Measurements from ENCODE around the gene PCLO. TPM values are rescaled to one million over a fixed set of nuclear protein-coding genes. Genes with fewer than 3 reads are reported as not detected.

Gene PCLO
- total and polyA plus RNA-seq, 9 of the 15 experiments (the other 6 are each of a cell fraction or from before 2014, with no cell fraction given) = under 0.01 to 0.01 TPM; not detected in 7

DNA sequence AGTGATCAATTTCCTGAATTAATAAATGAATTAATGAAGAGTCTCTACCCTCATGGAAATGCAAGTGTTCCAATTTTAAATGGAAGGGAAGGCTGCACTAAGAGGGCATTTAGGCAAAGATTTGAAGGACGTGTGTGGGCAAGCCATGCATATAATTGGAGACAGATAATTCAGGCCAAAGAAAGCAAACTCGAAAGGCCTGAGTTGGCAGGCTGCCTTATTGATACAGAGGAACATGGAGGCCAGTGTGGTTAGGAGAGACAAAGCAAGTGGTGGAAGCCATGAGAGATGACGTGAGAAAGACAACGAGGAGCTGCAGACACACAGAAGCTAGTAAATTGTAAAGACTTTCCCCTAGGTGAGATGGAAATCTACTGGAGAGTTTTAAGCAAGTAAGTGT, 15.4 kb upstream of the PCLO start:
- intact Hi-C loops (cut with micrococcal nuclease) = no loop called here
- Histone ChIP-seq H3K27me3 (ENCODE audit: control insufficient read depth in 2 of 2, insufficient read depth in 2 of 2, low read length in 2 of 2) (no peaks in the 10 kb centered on the region), H3K4me1 (replicated peaks in 1 of 2; ENCODE audit: control insufficient read depth in 2 of 2, insufficient read depth in 2 of 2, low read length in 2 of 2) (no peaks in the 10 kb centered on the region), H3K9me1 (ENCODE audit: control insufficient read depth, insufficient read depth, low read length) (no peaks in the 10 kb centered on the region), H3K36me3 (ENCODE audit: control insufficient read depth, insufficient read depth, low read length) (no peaks in the 10 kb centered on the region), H3K79me2 (ENCODE audit: control insufficient read depth, insufficient read depth, low read length) (no peaks in the 10 kb centered on the region), H3K27ac (ENCODE audit: extremely low read depth, low read depth, low read length) (no peak overlapping the region), H3K9ac (ENCODE audit: insufficient read depth in 1 of 2, low read depth in 2 of 2, low read length in 2 of 2) (no peak overlapping the region), H4K20me1 (replicated peaks; ENCODE audit: control insufficient read depth, insufficient read depth, low read length) (no peaks in the 10 kb centered on the region), H3K9me3 (replicated peaks; ENCODE audit: control insufficient read depth, insufficient read depth, low read depth, low read length) (no peaks in the 10 kb centered on the region; the same call in 1 of the 2 replicates), H3K4me2 (ENCODE audit: insufficient read depth, low read length) (no peak overlapping the region), H2AFZ (ENCODE audit: low read depth, low read length) (no peak overlapping the region), H3K4me3 (no peak overlapping the region)
- CTCF ChIA-PET (ENCODE audit: low intra/inter-chr PET ratio) = no interaction called here
- TF ChIP-seq ZNF282 (CRISPR knock-in tag; IDR thresholded peaks at IDR 0.05) = no peak
- POLR2A ChIA-PET = no interaction called here
- WGBS (ENCODE audit: insufficient coverage, low coverage, missing lambda C conversion rate) = 0% methylated on average over 4 of the region's 4 CpGs
- BruUV-seq (replicated peaks) = no TSS peak
- no peak for ATAC-seq
- FAIRE-seq = no peak
- in situ Hi-C loops (cut with MboI) = no loop called here
- no peak for DNase-seq (ENCODE audit: extremely low read depth in 1 of 4, low spot score in 3 of 4)

DNA sequence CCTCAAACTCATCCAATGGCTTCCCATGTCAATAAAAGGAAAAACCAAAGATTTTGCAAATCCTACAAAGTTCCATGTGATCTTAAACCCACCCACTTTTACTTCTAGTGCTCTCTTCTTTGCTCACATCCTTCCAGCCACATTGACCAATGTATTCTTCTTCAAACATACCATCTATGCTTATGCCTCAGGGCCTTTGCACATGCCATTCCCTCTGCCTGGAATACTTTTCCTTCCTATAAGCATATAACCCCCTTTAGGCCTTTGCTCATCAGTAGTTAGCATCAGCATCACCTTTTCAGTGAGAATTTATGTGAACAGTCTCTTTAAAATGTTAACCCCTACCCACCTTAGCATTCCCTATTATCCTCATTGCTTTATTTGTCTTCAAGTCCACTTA, 11.0 kb upstream of the PCLO start:
- Histone ChIP-seq H3K9ac (ENCODE audit: insufficient read depth in 1 of 2, low read depth in 2 of 2, low read length in 2 of 2) (no peak overlapping the region), H3K4me3 (no peak overlapping the region), H3K27me3 (ENCODE audit: control insufficient read depth in 2 of 2, insufficient read depth in 2 of 2, low read length in 2 of 2) (no peaks in the 10 kb centered on the region), H3K79me2 (ENCODE audit: control insufficient read depth, insufficient read depth, low read length) (no peaks in the 10 kb centered on the region), H3K4me2 (ENCODE audit: insufficient read depth, low read length) (no peak overlapping the region), H3K9me1 (ENCODE audit: control insufficient read depth, insufficient read depth, low read length) (no peaks in the 10 kb centered on the region), H3K9me3 (replicated peaks; ENCODE audit: control insufficient read depth, insufficient read depth, low read depth, low read length) (no peaks in the 10 kb centered on the region; the same call in 1 of the 2 replicates), H2AFZ (ENCODE audit: low read depth, low read length) (no peak overlapping the region), H3K36me3 (ENCODE audit: control insufficient read depth, insufficient read depth, low read length) (no peaks in the 10 kb centered on the region), H3K4me1 (replicated peaks in 1 of 2; ENCODE audit: control insufficient read depth in 2 of 2, insufficient read depth in 2 of 2, low read length in 2 of 2) (no peaks in the 10 kb centered on the region), H4K20me1 (replicated peaks; ENCODE audit: control insufficient read depth, insufficient read depth, low read length) (no peaks in the 10 kb centered on the region), H3K27ac (ENCODE audit: extremely low read depth, low read depth, low read length) (no peak overlapping the region)
- POLR2A ChIA-PET = no interaction called here
- CTCF ChIA-PET (ENCODE audit: low intra/inter-chr PET ratio) = no interaction called here
- FAIRE-seq = no peak
- in situ Hi-C loops (cut with MboI) = no loop called here
- ATAC-seq = no peak
- TF ChIP-seq STAT5B (CRISPR knock-in tag; IDR thresholded peaks at IDR 0.05) = no peak
- TF ChIP-seq HEY1 (CRISPR knock-in tag; IDR thresholded peaks at IDR 0.05; ENCODE audit: borderline replicate concordance) = no peak
- no TSS peak for BruUV-seq (replicated peaks)
- intact Hi-C loops (cut with micrococcal nuclease) = no loop called here
- DNase-seq (ENCODE audit: extremely low read depth in 1 of 4, low spot score in 3 of 4) = no peak
